ENCODE data around the gene CIAPIN1.

DNA sequence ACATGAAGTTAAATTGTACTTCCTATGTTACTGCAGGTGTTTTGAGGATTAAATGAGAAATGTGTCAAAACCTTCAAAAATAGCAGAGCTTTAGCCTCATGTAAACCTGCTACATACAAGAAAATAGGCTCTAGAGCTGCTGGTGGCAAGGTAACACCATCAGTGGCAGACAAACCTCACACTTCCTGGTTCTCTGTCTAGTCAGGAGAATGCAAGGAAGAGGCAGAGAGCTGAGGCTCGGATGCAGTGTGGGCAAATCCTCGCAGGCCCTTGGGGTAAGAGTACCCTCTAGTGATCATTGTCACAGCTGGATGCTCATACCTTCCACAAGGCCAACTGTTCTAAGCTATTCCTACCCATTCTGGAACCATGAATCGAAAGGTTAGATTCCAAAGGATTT is 14.2 kb downstream of the CIAPIN1 start:
- TF ChIP-seq, protein P1, sequence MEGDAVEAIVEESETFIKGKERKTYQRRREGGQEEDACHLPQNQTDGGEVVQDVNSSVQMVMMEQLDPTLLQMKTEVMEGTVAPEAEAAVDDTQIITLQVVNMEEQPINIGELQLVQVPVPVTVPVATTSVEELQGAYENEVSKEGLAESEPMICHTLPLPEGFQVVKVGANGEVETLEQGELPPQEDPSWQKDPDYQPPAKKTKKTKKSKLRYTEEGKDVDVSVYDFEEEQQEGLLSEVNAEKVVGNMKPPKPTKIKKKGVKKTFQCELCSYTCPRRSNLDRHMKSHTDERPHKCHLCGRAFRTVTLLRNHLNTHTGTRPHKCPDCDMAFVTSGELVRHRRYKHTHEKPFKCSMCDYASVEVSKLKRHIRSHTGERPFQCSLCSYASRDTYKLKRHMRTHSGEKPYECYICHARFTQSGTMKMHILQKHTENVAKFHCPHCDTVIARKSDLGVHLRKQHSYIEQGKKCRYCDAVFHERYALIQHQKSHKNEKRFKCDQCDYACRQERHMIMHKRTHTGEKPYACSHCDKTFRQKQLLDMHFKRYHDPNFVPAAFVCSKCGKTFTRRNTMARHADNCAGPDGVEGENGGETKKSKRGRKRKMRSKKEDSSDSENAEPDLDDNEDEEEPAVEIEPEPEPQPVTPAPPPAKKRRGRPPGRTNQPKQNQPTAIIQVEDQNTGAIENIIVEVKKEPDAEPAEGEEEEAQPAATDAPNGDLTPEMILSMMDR (IDR thresholded peaks at IDR 0.05; ENCODE audit: low read length) = no peak
- no peak for TF ChIP-seq EZH2 (optimal IDR thresholded peaks at IDR 0.05; ENCODE audit: low read depth, low read length)
- no peak for TF ChIP-seq EZH2phosphoT487 (IDR thresholded peaks at IDR 0.05; ENCODE audit: low read length)

All from MM.1S (cell line).